ENCODE results near the gene CNTN6. TPM values are rescaled to one million over a fixed set of nuclear protein-coding genes. Genes with fewer than 3 reads are reported as not detected.

Gene CNTN6
- 2.5 TPM for polyA plus RNA-seq
- long read RNA-seq, donor 1, partial matches to known transcripts: 0 of 1 reads
- long read RNA-seq, donor 1, other reads (novel, unspliced or antisense): 0 of 1 reads
- long read RNA-seq, donor 2: 0 reads
- long read RNA-seq, donor 3: 0 reads
- long read RNA-seq, donor 4: 0 reads
- long read RNA-seq, donor 5: 0 reads
- long read RNA-seq, donor 6: 0 reads
- long read RNA-seq, donor 7: 0 reads
- long read RNA-seq, donor 8, full-length matches to known transcripts: 1 of 1 reads
- long read RNA-seq, donor 8, partial matches to known transcripts: 0 of 1 reads
- long read RNA-seq, donor 8, other reads (novel, unspliced or antisense): 0 of 1 reads
- long read RNA-seq, donor 9: 0 reads
- long read RNA-seq, donor 10: 0 reads
- long read RNA-seq, donor 11: 0 reads

GRCh38 chr3:1092771-1093170 lies at the start of gene CNTN6:
Gene CNTN6, plus strand, starts transcription at chr3:1093024. Its CDS starts 54,985 bp downstream, at chr3:1148009.
- Histone ChIP-seq H3K4me3 (ENCODE audit: low read length) (no peak within 1 kb of the TSS), H3K36me3 (ENCODE audit: control insufficient read depth, insufficient read depth, low read length) (no peaks in the 10 kb centered on the region), H3K4me1 (ENCODE audit: control insufficient read depth, insufficient read depth, low read length) (no peaks in the 10 kb centered on the region), H3K27ac (ENCODE audit: low read length) (no peak within 1 kb of the TSS), H3K9me3 (ENCODE audit: control insufficient read depth, low read depth, low read length) (no peaks in the 10 kb centered on the region), H3K27me3 (ENCODE audit: control insufficient read depth, insufficient read depth, low read length) (no peaks in the 10 kb centered on the region)
- no peak for DNase-seq
- WGBS (ENCODE audit: insufficient coverage, low lambda C conversion rate): no CpG with 5 or more reads among the region's 7 CpGs

GRCh38 chr3:1048558-1048957 lies 44.3 kb upstream of the CNTN6 start:
- Histone ChIP-seq H3K4me1 (ENCODE audit: control insufficient read depth, insufficient read depth, low read length) (no peaks in the 10 kb centered on the region), H3K36me3 (ENCODE audit: control insufficient read depth, insufficient read depth, low read length) (no peaks in the 10 kb centered on the region), H3K27me3 (ENCODE audit: control insufficient read depth, insufficient read depth, low read length) (no peaks in the 10 kb centered on the region), H3K27ac (ENCODE audit: low read length) (no peak overlapping the region), H3K9me3 (ENCODE audit: control insufficient read depth, low read depth, low read length) (no peaks in the 10 kb centered on the region), H3K4me3 (ENCODE audit: low read length) (no peak overlapping the region)
- no peak for DNase-seq
- 50% methylated on average over 1 of the region's 2 CpGs for WGBS (ENCODE audit: insufficient coverage, low lambda C conversion rate)

GRCh38 chr3:1055870-1056269 lies 37.0 kb upstream of the CNTN6 start:
- no peak for DNase-seq
- H3K36me3 ChIP-seq (ENCODE audit: control insufficient read depth, insufficient read depth, low read length): no peaks in the 10 kb centered on the region
- 71% methylated on average over 3 of the region's 3 CpGs for WGBS (ENCODE audit: insufficient coverage, low lambda C conversion rate)
- no peaks in the 10 kb centered on the region for H3K9me3 ChIP-seq (ENCODE audit: control insufficient read depth, low read depth, low read length)
- H3K4me3 ChIP-seq (ENCODE audit: low read length): no peak overlapping the region
- H3K4me1 ChIP-seq (ENCODE audit: control insufficient read depth, insufficient read depth, low read length): no peaks in the 10 kb centered on the region
- no peaks in the 10 kb centered on the region for H3K27me3 ChIP-seq (ENCODE audit: control insufficient read depth, insufficient read depth, low read length)
- no peak overlapping the region for H3K27ac ChIP-seq (ENCODE audit: low read length)

- peak in 1 of 2 donors; percentile 11 for DNase-seq
- H3K27ac ChIP-seq (ENCODE audit: low read length): no peak overlapping the region
- no peaks in the 10 kb centered on the region for H3K4me1 ChIP-seq (ENCODE audit: control insufficient read depth, insufficient read depth, low read length)
- H3K9me3 ChIP-seq (ENCODE audit: control insufficient read depth, low read depth, low read length): no peaks in the 10 kb centered on the region
- no peaks in the 10 kb centered on the region for H3K27me3 ChIP-seq (ENCODE audit: control insufficient read depth, insufficient read depth, low read length)
- H3K36me3 ChIP-seq (ENCODE audit: control insufficient read depth, insufficient read depth, low read length): no peaks in the 10 kb centered on the region
- no peak overlapping the region for H3K4me3 ChIP-seq (ENCODE audit: low read length)
Measured at GRCh38 chr3:1056744-1057143, 36.1 kb upstream of the CNTN6 start.

GRCh38 chr3:1057436-1057835 lies 35.4 kb upstream of the CNTN6 start:
- no peak overlapping the region for H3K4me3 ChIP-seq (ENCODE audit: low read length)
- no peaks in the 10 kb centered on the region for H3K4me1 ChIP-seq (ENCODE audit: control insufficient read depth, insufficient read depth, low read length)
- H3K27ac ChIP-seq (ENCODE audit: low read length): no peak overlapping the region
- H3K36me3 ChIP-seq (ENCODE audit: control insufficient read depth, insufficient read depth, low read length): no peaks in the 10 kb centered on the region
- no peaks in the 10 kb centered on the region for H3K9me3 ChIP-seq (ENCODE audit: control insufficient read depth, low read depth, low read length)
- no CpG with 5 or more reads among the region's 1 CpG for WGBS (ENCODE audit: insufficient coverage, low lambda C conversion rate)
- H3K27me3 ChIP-seq (ENCODE audit: control insufficient read depth, insufficient read depth, low read length): no peaks in the 10 kb centered on the region
- DNase-seq: no peak

GRCh38 chr3:1068985-1069384 lies 23.8 kb upstream of the CNTN6 start:
- no peak overlapping the region for H3K27ac ChIP-seq (ENCODE audit: low read length)
- H3K9me3 ChIP-seq (ENCODE audit: control insufficient read depth, low read depth, low read length): no peaks in the 10 kb centered on the region
- H3K4me1 ChIP-seq (ENCODE audit: control insufficient read depth, insufficient read depth, low read length): no peaks in the 10 kb centered on the region
- peak in 1 of 2 donors; percentile 37 for DNase-seq
- H3K36me3 ChIP-seq (ENCODE audit: control insufficient read depth, insufficient read depth, low read length): no peaks in the 10 kb centered on the region
- 83% methylated on average over 1 of the region's 4 CpGs for WGBS (ENCODE audit: insufficient coverage, low lambda C conversion rate)
- no peaks in the 10 kb centered on the region for H3K27me3 ChIP-seq (ENCODE audit: control insufficient read depth, insufficient read depth, low read length)
- H3K4me3 ChIP-seq (ENCODE audit: low read length): no peak overlapping the region

GRCh38 chr3:1072041-1072440 lies 20.8 kb upstream of the CNTN6 start:
- Histone ChIP-seq H3K4me3 (ENCODE audit: low read length) (no peak overlapping the region), H3K36me3 (ENCODE audit: control insufficient read depth, insufficient read depth, low read length) (no peaks in the 10 kb centered on the region), H3K27ac (ENCODE audit: low read length) (no peak overlapping the region), H3K9me3 (ENCODE audit: control insufficient read depth, low read depth, low read length) (no peaks in the 10 kb centered on the region), H3K27me3 (ENCODE audit: control insufficient read depth, insufficient read depth, low read length) (no peaks in the 10 kb centered on the region), H3K4me1 (ENCODE audit: control insufficient read depth, insufficient read depth, low read length) (no peaks in the 10 kb centered on the region)
- peak; percentile 7 to 79 for DNase-seq
- 31% methylated on average over 2 of the region's 5 CpGs for WGBS (ENCODE audit: insufficient coverage, low lambda C conversion rate)

- H3K36me3 ChIP-seq (ENCODE audit: control insufficient read depth, insufficient read depth, low read length): no peaks in the 10 kb centered on the region
- no peaks in the 10 kb centered on the region for H3K27me3 ChIP-seq (ENCODE audit: control insufficient read depth, insufficient read depth, low read length)
- no peaks in the 10 kb centered on the region for H3K4me1 ChIP-seq (ENCODE audit: control insufficient read depth, insufficient read depth, low read length)
- H3K9me3 ChIP-seq (ENCODE audit: control insufficient read depth, low read depth, low read length): no peaks in the 10 kb centered on the region
- no peak overlapping the region for H3K27ac ChIP-seq (ENCODE audit: low read length)
- DNase-seq: no peak
- no peak overlapping the region for H3K4me3 ChIP-seq (ENCODE audit: low read length)
Measured at GRCh38 chr3:1079662-1080061, 13.2 kb upstream of the CNTN6 start.

- no CpG with 5 or more reads among the region's 2 CpGs for WGBS (ENCODE audit: insufficient coverage, low lambda C conversion rate)
- H3K9me3 ChIP-seq (ENCODE audit: control insufficient read depth, low read depth, low read length): no peaks in the 10 kb centered on the region
- H3K27ac ChIP-seq (ENCODE audit: low read length): no peak overlapping the region
- no peaks in the 10 kb centered on the region for H3K27me3 ChIP-seq (ENCODE audit: control insufficient read depth, insufficient read depth, low read length)
- no peak overlapping the region for H3K4me3 ChIP-seq (ENCODE audit: low read length)
- H3K4me1 ChIP-seq (ENCODE audit: control insufficient read depth, insufficient read depth, low read length): no peaks in the 10 kb centered on the region
- peak; percentile 37 to 45 for DNase-seq
- H3K36me3 ChIP-seq (ENCODE audit: control insufficient read depth, insufficient read depth, low read length): no peaks in the 10 kb centered on the region
Measured at GRCh38 chr3:1082108-1082507, 10.7 kb upstream of the CNTN6 start.

- Histone ChIP-seq H3K9me3 (ENCODE audit: control insufficient read depth, low read depth, low read length) (no peaks in the 10 kb centered on the region), H3K27me3 (ENCODE audit: control insufficient read depth, insufficient read depth, low read length) (no peaks in the 10 kb centered on the region), H3K4me1 (ENCODE audit: control insufficient read depth, insufficient read depth, low read length) (no peaks in the 10 kb centered on the region), H3K27ac (ENCODE audit: low read length) (no peak overlapping the region), H3K36me3 (ENCODE audit: control insufficient read depth, insufficient read depth, low read length) (no peaks in the 10 kb centered on the region), H3K4me3 (ENCODE audit: low read length) (no peak overlapping the region)
- 33% methylated on average over 3 of the region's 3 CpGs for WGBS (ENCODE audit: insufficient coverage, low lambda C conversion rate)
- peak; percentile 31 to 47 for DNase-seq
Measured at GRCh38 chr3:1087066-1087560, 5.7 kb upstream of the CNTN6 start.

GRCh38 chr3:1088503-1088902 lies 4.3 kb upstream of the CNTN6 start:
- Histone ChIP-seq H3K9me3 (ENCODE audit: control insufficient read depth, low read depth, low read length) (no peaks in the 10 kb centered on the region), H3K27me3 (ENCODE audit: control insufficient read depth, insufficient read depth, low read length) (no peaks in the 10 kb centered on the region), H3K27ac (ENCODE audit: low read length) (no peak overlapping the region), H3K4me1 (ENCODE audit: control insufficient read depth, insufficient read depth, low read length) (no peaks in the 10 kb centered on the region), H3K4me3 (ENCODE audit: low read length) (no peak overlapping the region), H3K36me3 (ENCODE audit: control insufficient read depth, insufficient read depth, low read length) (no peaks in the 10 kb centered on the region)
- no peak for DNase-seq
- WGBS (ENCODE audit: insufficient coverage, low lambda C conversion rate): 80% methylated on average over 1 of the region's 1 CpG

Data from large intestine (tissue), 12 donors.